Breast epithelium (tissue), 3 donors: ENCODE results near the gene CDK16.

Source experiments
- CTCF ChIP-seq, 3 donors: fragments of 450-650 bp; IDR thresholded peaks; one replicate each; pipeline ENCODE4 v1.5.1; 2016 to 2017; ENCODE audit warnings: antibody characterized with exemption in 3 of 3, mild to moderate bottlenecking in 3 of 3, moderate library complexity in 3 of 3
- POLR2A ChIP-seq: fragments of 450-650 bp; IDR thresholded peaks from one replicate; pipeline ENCODE4 v1.6.1; 2016; ENCODE audit warnings: antibody characterized with exemption, mild to moderate bottlenecking, moderate library complexity
- POLR2AphosphoS5 ChIP-seq, 3 donors: sonication (generic); formaldehyde crosslinking; IDR thresholded peaks; one replicate each; pipeline ENCODE4 v1.6.1; 2017; ENCODE audit warnings: antibody characterized with exemption in 3 of 3

GRCh38 chrX:47241201-47242011 is 22.9 kb downstream of the CDK16 start:
- TF ChIP-seq CTCF (IDR thresholded peaks at IDR 0.05) (no peak), POLR2AphosphoS5 (IDR thresholded peaks at IDR 0.05) (no peak), POLR2A (no peak)
